ENCODE measurements around the gene SLC7A10.
"Not testable (repeated sequence)": the region's sequence is repeated elsewhere in the genome, so short reads cannot be mapped to it uniquely, and the experiment has no call there.

The SLC7A10 gene

GRCh38 chr19:33191501-33191900 is 34.1 kb downstream of the SLC7A10 start:
- Histone ChIP-seq H3K4me3 (ENCODE audit: low read length) (no peak overlapping the region), H2AFZ (ENCODE audit: low read length) (no peak overlapping the region), H4K20me1 (ENCODE audit: insufficient read depth, low read length) (no peaks in the 10 kb centered on the region), H3K4me2 (ENCODE audit: low read depth, low read length) (no peak overlapping the region), H3K9me2 (replicated peaks; ENCODE audit: insufficient read depth, low read length) (no peaks in the 10 kb centered on the region), H3F3A (ENCODE audit: insufficient read depth, low read length) (no peaks in the 10 kb centered on the region), H3K4me1 (ENCODE audit: low read length) (no peaks in the 10 kb centered on the region), H3K27me3 (replicated peaks; ENCODE audit: insufficient read depth, low read length) (peaks cover 33% of the 10 kb centered on the region), H3K9ac (ENCODE audit: low read length) (no peak overlapping the region), H3K36me3 (replicated peaks; ENCODE audit: insufficient read depth, low read length) (no peaks in the 10 kb centered on the region), H3K9me3 (replicated peaks; ENCODE audit: insufficient read depth, low read length) (no peaks in the 10 kb centered on the region), H3K27ac (ENCODE audit: low read length) (no peak overlapping the region), H3K79me2 (ENCODE audit: low read length) (no peaks in the 10 kb centered on the region)
- no peak for DNase-seq
- TF ChIP-seq CTCF (IDR thresholded peaks at IDR 0.05; ENCODE audit: low read length), result no peak
- TF ChIP-seq EZH2 (optimal IDR thresholded peaks at IDR 0.05; ENCODE audit: low read depth, low read length), result no peak
- no peak for TF ChIP-seq EZH2phosphoT487 (IDR thresholded peaks at IDR 0.05; ENCODE audit: low read length)

- H4K20me1 ChIP-seq (ENCODE audit: insufficient read depth, low read length); H3K9me2 ChIP-seq (replicated peaks; ENCODE audit: insufficient read depth, low read length); H3K36me3 ChIP-seq (replicated peaks; ENCODE audit: insufficient read depth, low read length); H3K4me2 ChIP-seq (ENCODE audit: low read depth, low read length); DNase-seq; H3K27ac ChIP-seq (ENCODE audit: low read length); H2AFZ ChIP-seq (ENCODE audit: low read length); H3K4me3 ChIP-seq (ENCODE audit: low read length); H3K9ac ChIP-seq (ENCODE audit: low read length); H3K4me1 ChIP-seq (ENCODE audit: low read length); H3K79me2 ChIP-seq (ENCODE audit: low read length); H3K9me3 ChIP-seq (replicated peaks; ENCODE audit: insufficient read depth, low read length); H3F3A ChIP-seq (ENCODE audit: insufficient read depth, low read length): not testable (repeated sequence)
- peaks cover 33% of the 10 kb centered on the region for H3K27me3 ChIP-seq (replicated peaks; ENCODE audit: insufficient read depth, low read length)
Measured at GRCh38 chr19:33191092-33191491, 34.6 kb downstream of the SLC7A10 start.

DNA sequence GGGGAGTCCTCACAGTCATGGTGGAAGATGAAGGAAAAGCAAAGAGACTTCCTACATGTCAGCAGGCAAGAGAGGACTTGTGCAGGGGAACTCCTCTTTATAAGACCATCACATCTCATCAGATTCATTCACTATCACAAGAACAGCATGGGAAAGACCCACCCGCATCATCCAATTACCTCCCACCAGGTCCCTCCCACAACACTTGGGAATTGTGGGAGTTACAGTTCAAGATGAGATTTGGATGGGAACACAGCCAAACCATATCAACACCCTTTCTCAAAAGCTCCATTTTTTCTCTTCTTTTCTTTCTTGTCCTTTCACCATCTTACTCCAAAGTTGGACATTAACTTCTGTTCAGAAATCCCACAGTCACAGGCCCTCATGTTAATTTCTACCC is 36.2 kb downstream of the SLC7A10 start:
- DNase-seq, result no peak
- TF ChIP-seq EZH2 (optimal IDR thresholded peaks at IDR 0.05; ENCODE audit: low read depth, low read length), result no peak
- Histone ChIP-seq H3K9me3 (replicated peaks; ENCODE audit: insufficient read depth, low read length) (no peaks in the 10 kb centered on the region), H3K79me2 (ENCODE audit: low read length) (no peaks in the 10 kb centered on the region), H4K20me1 (ENCODE audit: insufficient read depth, low read length) (no peaks in the 10 kb centered on the region), H3K4me3 (ENCODE audit: low read length) (no peak overlapping the region), H3K4me2 (ENCODE audit: low read depth, low read length) (no peak overlapping the region), H3K9ac (ENCODE audit: low read length) (no peak overlapping the region), H3F3A (ENCODE audit: insufficient read depth, low read length) (no peaks in the 10 kb centered on the region), H2AFZ (ENCODE audit: low read length) (no peak overlapping the region), H3K27ac (ENCODE audit: low read length) (no peak overlapping the region), H3K36me3 (replicated peaks; ENCODE audit: insufficient read depth, low read length) (no peaks in the 10 kb centered on the region), H3K4me1 (ENCODE audit: low read length) (no peaks in the 10 kb centered on the region), H3K27me3 (replicated peaks; ENCODE audit: insufficient read depth, low read length) (peaks cover 33% of the 10 kb centered on the region), H3K9me2 (replicated peaks; ENCODE audit: insufficient read depth, low read length) (no peaks in the 10 kb centered on the region)

DNA sequence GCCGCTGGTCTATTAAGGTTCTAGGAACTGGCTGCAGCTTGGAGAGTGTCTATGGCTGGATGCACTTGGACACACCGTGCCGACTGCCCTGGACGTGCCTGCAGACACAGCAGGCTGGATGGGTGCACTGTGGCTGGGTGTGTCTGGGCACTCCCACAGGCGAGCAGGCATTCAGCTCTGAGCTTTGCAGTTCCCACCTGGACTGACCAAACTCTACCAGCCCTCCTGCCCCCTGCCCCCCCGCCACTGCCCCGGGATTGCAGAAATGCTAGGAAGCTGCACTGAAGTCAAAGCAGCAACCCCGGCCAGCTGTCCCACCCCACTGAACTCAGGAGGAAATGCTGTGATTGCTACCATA is 38.5 kb downstream of the SLC7A10 start:
- H3K79me2 ChIP-seq (ENCODE audit: low read length), result no peaks in the 10 kb centered on the region

More for the DNA sequence above, 38.5 kb downstream of the SLC7A10 start:
- DNase-seq, result no peak
- H2AFZ ChIP-seq (ENCODE audit: low read length), result no peak overlapping the region
- no peaks in the 10 kb centered on the region for H4K20me1 ChIP-seq (ENCODE audit: insufficient read depth, low read length)
- no peaks in the 10 kb centered on the region for H3K36me3 ChIP-seq (replicated peaks; ENCODE audit: insufficient read depth, low read length)
- TF ChIP-seq EZH2phosphoT487 (IDR thresholded peaks at IDR 0.05; ENCODE audit: low read length), result no peak
- no peak for TF ChIP-seq CTCF (IDR thresholded peaks at IDR 0.05; ENCODE audit: low read length)
- no peak for TF ChIP-seq EZH2 (optimal IDR thresholded peaks at IDR 0.05; ENCODE audit: low read depth, low read length)
- H3K9ac ChIP-seq (ENCODE audit: low read length), result no peak overlapping the region
- H3K9me3 ChIP-seq (replicated peaks; ENCODE audit: insufficient read depth, low read length), result no peaks in the 10 kb centered on the region
- no peaks in the 10 kb centered on the region for H3F3A ChIP-seq (ENCODE audit: insufficient read depth, low read length)
- H3K27me3 ChIP-seq (replicated peaks; ENCODE audit: insufficient read depth, low read length), result peaks cover 16% of the 10 kb centered on the region
- no peak overlapping the region for H3K27ac ChIP-seq (ENCODE audit: low read length)
- no peaks in the 10 kb centered on the region for H3K4me1 ChIP-seq (ENCODE audit: low read length)
- no peak overlapping the region for H3K4me3 ChIP-seq (ENCODE audit: low read length)
- no peaks in the 10 kb centered on the region for H3K9me2 ChIP-seq (replicated peaks; ENCODE audit: insufficient read depth, low read length)
- H3K4me2 ChIP-seq (ENCODE audit: low read depth, low read length), result no peak overlapping the region

Measured in MM.1S (cell line).